Left colon (tissue), 2 donors: Measurements from ENCODE around the gene KMT5B. TPM values are rescaled to one million over a fixed set of nuclear protein-coding genes. Genes with fewer than 3 reads are reported as not detected.
"Not testable (repeated sequence)": the region's sequence is repeated elsewhere in the genome, so short reads cannot be mapped to it uniquely, and the experiment has no call there.

Source experiments
- ATAC-seq: fragments of 200-7000 bp; cut with Tn5 transposase; one replicate; pipeline ENCODE4 v1.9.1; 2020; ENCODE audit warnings: mild to moderate bottlenecking, moderate library complexity
- DNase-seq, 2 donors: peaks; one replicate each; pipeline ENCODE4 v3.0.0-alpha.2; 2020
- intact Hi-C, 2 donors: fragments of 100-400 bp; cut with DNase I in 1 of 2; cut with micrococcal nuclease in 1 of 2; formaldehyde crosslinking; loops; one replicate each; pipeline versions ENCODE4 v1.11.2 to v1.14.0; 2022; cut with DNase I, micrococcal nuclease
- long read RNA-seq: library from polyadenylated mRNA; unstranded; transcript quantifications from one replicate; pipeline ENCODE4 v2.0.0, GENCODE V29; 2021
- total RNA-seq, 2 donors: library from RNA; stranded (reverse); fragmentation: NEBNext Ultra II Directional; extraction: Animal tissue kit (Norgen Biotek cat#: 25700); gene quantifications; one replicate each; pipeline ENCODE4 v1.2.1, GENCODE V29; 2021
- donor health status: DM: no; HTN: no; CAD: no.
- donor health status: DM: yes; HTN: yes; CAD: no.

Gene KMT5B
- total RNA-seq = 10 to 100 TPM; 56.9 to 62.8 TPM
- long read RNA-seq, partial matches to known transcripts = 29 of 107 reads
- long read RNA-seq, other reads (novel, unspliced or antisense) = 74 of 107 reads

- no peak for ATAC-seq
- DNase-seq = peak in 1 of 2 donors; percentile 73
- intact Hi-C loops = no loop called here
Observed at GRCh38 chr11:68213135-68213515, at the start of gene KMT5B. Gene KMT5B (minus strand): TSS chr11:68213296. CDS start chr11:68190076, 23,220 bp downstream.

DNA sequence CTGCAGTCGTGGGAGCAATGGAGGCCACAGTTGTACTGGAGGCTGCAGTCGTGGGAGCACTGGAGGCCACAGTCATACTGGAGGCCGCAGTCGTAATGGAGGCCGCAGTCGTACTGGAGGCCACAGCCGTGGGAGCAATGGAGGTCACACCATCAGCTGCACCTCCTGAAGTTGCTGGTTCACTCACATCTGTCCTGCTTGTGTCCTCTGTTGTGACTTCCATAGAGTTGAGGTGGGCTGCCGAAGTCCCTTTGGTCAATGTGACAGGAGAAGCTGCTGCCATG is 49.4 kb upstream of the KMT5B start:
- intact Hi-C loops = no loop called here
- ATAC-seq (no peak), DNase-seq (no peak)

DNA sequence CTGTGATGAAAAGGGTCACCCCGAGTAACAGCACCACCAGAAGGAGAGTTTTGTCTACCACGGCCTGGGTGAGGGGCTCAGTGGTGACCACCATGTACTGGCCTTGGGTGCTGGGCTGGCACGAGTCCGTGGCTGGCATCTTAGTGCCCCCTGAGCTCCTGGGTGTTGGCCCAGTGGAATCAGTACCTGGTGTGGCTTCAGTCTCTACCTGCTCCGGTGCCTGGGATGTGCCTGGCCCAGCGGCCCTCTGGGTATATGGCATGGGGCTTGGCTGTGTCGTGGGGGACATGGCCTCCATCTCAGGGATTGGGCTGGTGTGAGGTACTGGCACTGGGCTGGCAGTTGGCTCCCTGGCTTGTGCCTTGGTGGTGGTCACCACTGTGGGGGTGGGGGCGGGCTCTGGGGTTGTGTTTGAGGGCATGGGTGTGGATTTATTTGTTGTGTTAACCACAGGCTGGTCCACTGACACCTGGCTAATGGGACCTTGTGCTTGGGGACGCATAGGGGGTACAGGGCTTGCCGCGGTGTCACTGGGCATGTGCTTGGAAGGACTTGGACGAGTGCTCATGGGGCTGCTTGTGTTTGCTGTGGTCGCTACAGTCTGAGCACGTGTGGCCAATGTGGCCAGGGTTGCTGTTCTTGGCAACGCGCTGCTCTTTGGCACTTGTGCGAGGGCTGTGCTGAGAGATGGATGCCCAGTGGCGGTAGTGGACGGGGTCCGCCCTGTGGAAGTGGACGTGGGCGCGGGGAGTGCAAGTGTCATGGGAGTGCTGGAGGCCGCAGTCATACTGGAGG is 48.9 kb upstream of the KMT5B start:
- ATAC-seq (no peak), DNase-seq (no peak)
- intact Hi-C loops = no loop called here

- intact Hi-C loops = no loop called here
- no peak for DNase-seq
- no peak for ATAC-seq
Observed at GRCh38 chr11:68261006-68261405, 47.9 kb upstream of the KMT5B start.

GRCh38 chr11:68260484-68260883 is 47.4 kb upstream of the KMT5B start:
- ATAC-seq (no peak), DNase-seq (no peak)
- intact Hi-C loops = no loop called here

- ATAC-seq = no peak
- no peak for DNase-seq
Observed at GRCh38 chr11:68259122-68259959, 46.2 kb upstream of the KMT5B start.

GRCh38 chr11:68258363-68258765 is 45.3 kb upstream of the KMT5B start:
- intact Hi-C loops = loop anchor here (5.0 to 10.0 kb wide), 3 partner anchors 39 to 186 kb away; no protein-coding TSS in a partner anchor
- ATAC-seq (no peak), DNase-seq (no peak)

More at GRCh38 chr11:68259122-68259959, 46.2 kb upstream of the KMT5B start:
- intact Hi-C loops = loop anchor here (5.0 to 10.0 kb wide), 3 partner anchors 38 to 185 kb away; no protein-coding TSS in a partner anchor

DNA sequence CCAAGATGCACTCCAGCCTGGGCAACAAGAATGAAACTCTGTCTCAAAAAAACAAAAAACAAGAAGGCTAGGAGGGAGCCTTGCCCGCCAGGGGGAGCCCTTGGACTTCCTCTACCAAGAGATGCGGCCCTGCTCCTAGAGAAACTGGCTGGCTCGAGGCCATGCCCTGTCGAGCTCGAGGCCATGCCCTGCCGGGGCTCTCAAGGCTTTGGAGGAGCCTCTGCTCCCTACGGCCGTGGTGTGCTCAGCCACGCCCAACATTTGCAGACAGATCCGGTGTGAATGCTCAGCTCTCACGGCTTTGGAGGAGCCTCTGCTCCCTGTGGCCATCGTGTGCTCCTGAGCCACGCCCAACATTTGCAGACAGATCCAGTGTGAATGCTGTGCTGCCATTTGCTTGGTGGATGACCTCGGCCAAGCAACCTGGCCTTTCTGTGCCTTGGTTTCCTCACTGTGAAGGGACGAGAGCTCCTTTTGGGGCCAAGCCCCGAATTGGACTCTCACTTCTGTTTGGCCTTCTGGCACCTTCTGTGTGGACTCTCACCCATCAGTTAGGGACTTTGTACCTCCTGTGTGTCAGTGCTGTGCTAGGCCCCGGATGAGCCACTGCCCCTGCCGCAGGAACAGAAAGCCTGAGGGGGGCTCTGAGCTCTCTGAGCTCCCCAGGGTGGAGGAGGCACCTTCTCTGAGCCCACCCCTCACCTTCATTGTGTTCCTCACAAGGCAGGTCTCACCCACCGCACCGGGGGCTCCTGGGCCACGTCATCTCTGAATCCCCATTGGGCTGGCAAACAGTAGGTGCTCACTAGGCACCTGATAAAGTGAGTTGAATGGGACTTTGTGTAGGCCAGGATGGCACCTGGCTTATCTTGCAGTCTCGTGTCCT is 44.6 kb upstream of the KMT5B start:
- peak; percentile 91 for ATAC-seq
- DNase-seq = peak; percentile 94 to 100
- intact Hi-C loops = loop anchor here (2.0 to 10.0 kb wide), 4 partner anchors 39 to 187 kb away; no protein-coding TSS in a partner anchor

DNA sequence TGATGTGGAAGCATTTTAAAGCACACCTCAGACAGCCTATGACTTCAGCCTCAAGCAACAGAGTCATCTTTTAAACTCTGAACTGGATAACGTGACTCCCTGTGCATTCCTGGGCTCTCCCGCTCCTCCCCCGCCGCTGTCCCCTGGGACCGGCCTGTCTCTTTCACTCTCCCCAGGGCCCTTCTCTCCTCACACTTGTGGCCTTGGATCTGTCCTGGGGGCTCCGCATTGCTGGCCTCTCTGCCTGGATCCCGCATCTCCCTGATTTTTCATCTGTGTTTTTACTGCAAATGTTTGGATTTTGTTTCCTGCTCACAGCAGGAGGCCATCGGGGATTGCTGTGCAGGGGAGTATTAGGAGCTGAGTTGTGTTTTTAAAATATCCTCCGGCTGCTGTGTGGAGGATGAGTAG is 43.2 kb upstream of the KMT5B start:
- intact Hi-C loops = loop anchor here (2.0 to 10.0 kb wide), 4 partner anchors 40 to 188 kb away; no protein-coding TSS in a partner anchor
- ATAC-seq (no peak), DNase-seq (no peak)

GRCh38 chr11:68255526-68255925 is 42.4 kb upstream of the KMT5B start:
- intact Hi-C loops = loop anchor here (5.0 to 10.0 kb wide), 3 partner anchors 42 to 189 kb away; no protein-coding TSS in a partner anchor
- ATAC-seq (no peak), DNase-seq (no peak)

GRCh38 chr11:68254421-68254820 is 41.3 kb upstream of the KMT5B start:
- intact Hi-C loops = loop anchor here (5.0 to 10.0 kb wide), 2 partner anchors 190 to 193 kb away; no protein-coding TSS in a partner anchor
- no peak for ATAC-seq
- DNase-seq = no peak

GRCh38 chr11:68251765-68252164 is 38.7 kb upstream of the KMT5B start:
- ATAC-seq (no peak), DNase-seq (no peak)
- intact Hi-C loops = loop anchor here (5.0 to 10.0 kb wide), 2 partner anchors 193 to 196 kb away; no protein-coding TSS in a partner anchor

GRCh38 chr11:68244912-68245311 is 31.8 kb upstream of the KMT5B start:
- DNase-seq, ATAC-seq, intact Hi-C loops: not testable (repeated sequence)

DNA sequence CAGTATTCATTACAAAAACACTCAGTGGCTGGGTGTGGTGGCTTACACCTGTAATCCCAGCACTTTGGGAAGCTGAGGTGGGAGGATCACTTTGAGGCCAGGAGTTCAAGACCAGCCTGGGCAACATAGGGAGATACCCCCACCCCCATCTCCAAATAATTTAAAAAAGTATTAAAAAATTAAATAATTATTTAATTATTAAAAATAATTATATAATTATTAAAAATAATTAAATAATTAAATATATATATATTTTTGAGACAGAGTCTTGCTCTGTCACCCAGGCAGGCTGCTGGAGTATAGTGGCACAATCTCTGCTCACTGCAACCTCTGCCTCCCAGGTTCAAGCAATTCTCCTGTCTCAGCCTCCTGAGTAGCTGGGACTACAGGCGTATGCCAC is 30.8 kb upstream of the KMT5B start:
- ATAC-seq, intact Hi-C loops: not testable (repeated sequence)

GRCh38 chr11:68242616-68243015 is 29.5 kb upstream of the KMT5B start:
- ATAC-seq = no peak
- no peak for DNase-seq
- intact Hi-C loops = no loop called here

More for the DNA sequence above, 30.8 kb upstream of the KMT5B start:
- DNase-seq = not testable (repeated sequence)

GRCh38 chr11:68231621-68232020 is 18.5 kb upstream of the KMT5B start:
- ATAC-seq (no peak), DNase-seq (no peak)
- intact Hi-C loops = no loop called here

GRCh38 chr11:68229601-68230000 is 16.5 kb upstream of the KMT5B start:
- ATAC-seq (no peak), DNase-seq (no peak)
- intact Hi-C loops = no loop called here

DNA sequence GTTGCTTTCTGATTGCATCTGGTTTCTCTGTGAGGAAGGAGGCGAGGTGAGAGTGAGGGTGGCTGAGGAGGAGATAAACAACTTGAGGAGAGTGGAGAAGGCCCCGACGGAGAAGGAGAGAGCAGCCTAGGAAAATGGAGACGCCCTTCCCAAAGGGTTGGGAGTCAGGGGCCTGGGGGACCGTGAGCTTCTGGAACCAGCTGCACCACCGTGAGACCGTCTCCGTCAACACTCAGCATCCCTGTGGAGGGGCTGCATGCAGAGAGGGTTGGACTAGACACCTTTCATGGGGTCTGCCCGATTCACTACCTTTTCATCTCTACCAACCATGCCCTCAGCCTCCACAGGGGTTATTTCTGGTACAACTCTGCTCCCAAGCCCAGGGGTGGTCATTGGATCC is 13.3 kb upstream of the KMT5B start:
- no peak for DNase-seq
- ATAC-seq = no peak
- intact Hi-C loops = no loop called here
